NOMO-1 treated with DMSO at 0.1 percent for 48 hours (cell line): ENCODE results near the gene FCER1G.
"Not testable (repeated sequence)": the region's sequence is repeated elsewhere in the genome, so short reads cannot be mapped to it uniquely, and the experiment has no call there.

ENCODE experiments used
- DNase-seq: peaks from one replicate; lab custom pipeline; 2025; ENCODE audit not compliant: unreplicated experiment; lab: John Stamatoyannopoulos, UW

FCER1G gene

DNA sequence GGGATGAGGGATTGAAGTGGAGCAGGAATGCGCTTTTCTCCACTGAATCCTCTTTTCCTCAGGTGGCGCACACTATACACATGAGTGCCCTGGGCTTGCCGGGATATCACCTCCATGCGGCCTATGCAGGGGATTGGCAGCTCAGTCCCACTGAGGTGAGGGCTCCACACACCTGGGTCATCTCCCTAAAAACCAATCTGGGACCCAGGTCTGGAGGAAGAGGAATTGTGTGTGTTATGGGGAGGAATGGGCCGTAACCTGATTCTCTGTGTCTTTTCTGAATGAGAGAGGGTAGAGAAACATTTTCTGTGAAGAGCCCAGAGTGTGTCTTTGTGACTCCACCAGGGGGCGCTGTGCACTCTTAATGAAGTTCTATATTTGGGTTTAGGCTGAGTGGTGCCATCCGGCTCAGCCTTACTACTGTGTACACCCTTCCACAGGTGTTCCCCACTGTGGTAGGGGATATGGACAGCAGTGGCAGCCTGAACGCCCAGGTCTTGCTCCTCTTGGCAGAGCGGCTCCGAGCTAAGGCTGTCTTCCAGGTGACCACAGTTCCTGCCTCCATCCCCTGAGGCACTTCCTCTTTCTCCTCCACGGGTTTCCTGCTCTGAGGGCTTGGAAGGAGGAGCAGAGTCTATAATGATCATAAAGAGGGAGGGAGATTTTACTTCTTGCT is 12.2 kb downstream of the FCER1G start:
- DNase-seq: peak; percentile 90

DNA sequence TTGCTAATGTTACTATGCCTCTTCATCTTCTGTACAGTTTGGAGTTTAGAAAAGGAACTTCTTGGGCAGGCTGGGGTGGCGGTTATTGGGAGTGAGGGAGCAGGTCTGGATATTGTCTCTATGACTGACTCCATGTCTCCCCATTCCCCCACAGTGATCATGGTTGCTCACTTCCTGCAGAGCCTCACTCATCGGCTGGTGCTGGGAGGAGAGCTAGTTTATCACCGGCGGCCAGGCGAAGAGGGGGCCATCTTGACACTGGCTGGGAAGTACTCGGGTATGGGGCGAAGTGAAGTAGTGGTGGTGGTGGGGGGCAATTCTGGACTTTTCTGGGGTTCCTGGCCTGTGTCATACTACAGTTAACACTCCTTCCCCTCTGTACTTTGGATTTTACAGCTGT is 12.9 kb downstream of the FCER1G start:
- DNase-seq: no peak

DNA sequence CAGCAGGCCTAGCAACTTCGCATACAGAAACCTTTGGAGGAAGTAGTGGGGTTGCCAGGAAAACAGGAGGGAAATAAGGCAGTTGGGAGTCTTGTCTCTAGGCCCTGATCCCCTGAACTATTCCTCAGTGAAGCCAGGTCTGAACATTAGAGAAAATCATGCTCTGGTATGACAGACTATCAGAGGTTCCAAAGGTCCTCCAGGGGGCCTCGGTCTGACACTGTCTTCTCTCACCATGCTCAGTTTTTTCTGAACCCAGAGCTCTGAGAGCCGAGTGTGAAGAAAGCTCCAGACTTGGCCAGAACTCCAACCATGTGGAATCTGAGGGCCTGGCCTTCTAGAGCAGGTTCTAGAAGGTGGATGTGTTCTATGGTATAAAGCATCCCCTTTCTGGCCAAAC is 14.8 kb downstream of the FCER1G start:
- no peak for DNase-seq

DNA sequence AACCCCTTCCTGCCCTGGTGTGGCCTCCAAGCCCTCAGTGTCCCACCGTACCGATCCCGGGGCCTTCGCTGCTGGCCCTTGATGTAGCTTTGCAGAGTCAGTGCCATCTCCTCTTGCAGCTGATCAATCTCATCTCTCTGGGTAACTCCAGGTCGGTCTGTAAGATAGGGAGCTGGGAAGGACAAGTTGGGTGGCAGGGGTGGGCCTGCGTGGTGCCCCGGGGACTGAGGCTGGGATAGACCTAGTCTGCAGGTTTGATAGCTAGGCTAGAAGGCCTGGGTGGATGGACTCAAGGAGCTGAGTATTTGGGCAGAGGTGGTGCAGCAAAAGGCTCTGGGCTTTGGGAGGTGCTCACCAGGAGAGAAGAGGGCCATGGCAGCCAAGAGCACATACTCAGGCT is 15.7 kb downstream of the FCER1G start:
- DNase-seq: no peak

DNA sequence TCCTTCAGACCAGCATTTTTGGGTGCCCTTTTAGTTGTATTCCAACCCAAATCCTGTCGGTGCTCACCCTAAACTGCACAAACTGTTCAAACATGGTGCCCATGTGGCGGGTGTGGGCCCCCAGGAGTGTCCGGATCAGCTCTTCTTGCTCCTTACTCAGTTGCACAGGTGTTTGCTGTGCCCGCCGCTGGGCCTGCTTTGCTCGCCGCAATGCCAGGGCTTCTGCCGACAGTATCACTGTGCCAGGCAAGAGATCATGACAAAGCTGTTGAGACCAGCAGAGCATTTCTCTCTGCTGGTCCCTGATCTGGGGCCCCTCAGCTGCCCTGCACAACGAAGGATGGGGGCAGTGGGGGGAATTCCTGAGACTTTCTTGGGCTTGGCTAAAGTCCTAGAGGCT is 18.0 kb downstream of the FCER1G start:
- no peak for DNase-seq

DNA sequence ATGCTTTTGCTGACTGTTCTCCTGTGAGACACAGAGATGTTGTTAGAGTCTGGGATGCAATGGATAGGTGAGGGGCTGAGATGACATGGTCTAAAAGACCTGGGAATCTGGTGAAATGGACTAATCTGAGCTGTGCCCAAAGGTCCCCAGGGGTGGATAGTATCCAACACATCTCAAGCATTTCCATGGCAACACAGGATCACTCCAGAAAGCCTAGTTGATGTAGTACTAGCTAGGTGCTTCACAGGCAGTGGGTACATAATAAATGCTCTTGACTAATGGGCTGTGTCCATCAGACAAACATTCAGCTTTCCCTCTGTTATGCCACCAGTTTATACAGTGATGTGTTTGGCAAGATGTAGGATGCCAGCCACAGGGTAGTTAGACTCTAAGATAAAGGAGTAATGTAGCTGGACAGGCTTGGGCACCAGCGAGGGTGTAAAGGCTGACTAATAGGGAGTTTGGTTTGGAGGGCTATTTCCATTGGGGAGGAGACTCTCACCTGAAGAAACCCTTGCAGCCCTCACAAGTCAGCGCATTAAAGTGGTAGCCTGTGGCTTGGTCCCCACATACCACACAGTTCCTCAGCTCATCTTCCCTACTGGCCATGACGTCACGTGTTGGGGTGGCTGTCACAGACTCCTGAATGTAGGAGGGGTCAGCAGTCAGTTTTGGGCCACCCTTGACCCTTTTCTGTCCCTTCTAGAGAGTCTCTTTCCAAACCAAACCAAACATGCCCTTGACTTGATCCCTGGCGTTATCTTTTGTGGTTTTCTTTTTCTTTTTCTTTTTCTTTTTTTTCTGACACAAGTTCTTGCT is 21.1 kb downstream of the FCER1G start:
- DNase-seq: no peak

DNA sequence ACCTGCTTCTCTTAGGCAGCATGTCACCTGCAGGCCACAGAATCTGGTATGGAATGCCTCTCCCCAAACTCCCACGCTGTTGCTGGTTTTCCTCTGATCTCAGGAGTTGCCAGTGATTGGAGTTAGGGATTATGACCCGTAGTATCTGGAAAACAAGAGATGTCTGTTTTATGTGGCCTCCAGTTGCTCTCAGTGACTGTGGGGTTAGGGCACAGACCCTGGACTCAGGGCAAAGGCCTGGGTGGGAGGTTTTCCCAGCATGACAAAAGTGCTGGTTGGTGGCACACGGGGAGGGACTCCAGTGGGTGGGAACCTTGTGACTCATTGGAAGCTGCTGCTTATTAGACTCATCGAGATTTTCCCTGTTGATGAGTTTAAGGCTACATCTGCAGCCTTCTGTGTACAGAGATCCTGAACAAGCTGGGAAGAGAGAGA is 23.0 kb downstream of the FCER1G start, which contains the start of gene NR1I3:
Gene NR1I3 (minus strand): TSS at position 165 of the 435 bp plus-strand sequence. CDS start 1,638 bp downstream, outside the sequence.
- no peak for DNase-seq

DNA sequence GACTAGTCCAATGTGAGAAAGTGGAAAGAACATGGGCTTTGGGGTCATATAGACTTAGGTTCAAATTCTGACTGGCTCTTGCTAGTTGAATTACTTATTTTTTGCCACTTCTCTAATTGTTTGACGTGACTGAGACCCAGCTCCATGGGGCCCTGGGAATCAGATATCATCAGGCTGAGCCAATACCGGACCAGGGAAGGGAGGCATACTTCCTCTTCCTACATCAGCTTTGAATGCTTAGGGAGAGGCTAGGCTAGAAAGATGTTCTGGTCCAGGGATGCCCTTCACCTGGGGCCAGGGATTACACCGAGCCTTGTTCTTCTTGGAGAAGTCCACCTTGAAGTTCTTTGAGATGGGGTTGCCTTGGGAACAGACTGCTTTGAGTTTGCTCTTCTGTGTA is 26.6 kb downstream of the FCER1G start:
- peak; percentile 42 for DNase-seq

DNA sequence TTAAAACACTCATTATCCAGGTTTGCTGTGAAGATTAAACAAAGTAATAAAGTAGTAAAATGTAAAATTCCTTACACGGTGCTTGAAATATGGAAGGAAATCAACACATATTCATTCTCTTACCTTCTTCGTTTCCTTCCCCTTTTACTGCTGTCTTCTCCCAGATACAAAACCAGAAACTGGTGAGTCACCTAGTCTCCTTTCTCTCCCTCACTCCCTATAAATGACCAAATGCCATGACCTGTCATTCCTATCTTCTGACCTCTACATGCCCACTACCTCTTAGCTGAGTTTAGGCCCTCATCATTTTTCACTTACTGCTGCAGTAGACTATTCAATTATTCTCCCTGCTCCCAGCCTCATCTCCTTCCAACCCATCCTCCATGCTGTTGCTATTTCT is 27.2 kb downstream of the FCER1G start:
- DNase-seq: peak; percentile 13

DNA sequence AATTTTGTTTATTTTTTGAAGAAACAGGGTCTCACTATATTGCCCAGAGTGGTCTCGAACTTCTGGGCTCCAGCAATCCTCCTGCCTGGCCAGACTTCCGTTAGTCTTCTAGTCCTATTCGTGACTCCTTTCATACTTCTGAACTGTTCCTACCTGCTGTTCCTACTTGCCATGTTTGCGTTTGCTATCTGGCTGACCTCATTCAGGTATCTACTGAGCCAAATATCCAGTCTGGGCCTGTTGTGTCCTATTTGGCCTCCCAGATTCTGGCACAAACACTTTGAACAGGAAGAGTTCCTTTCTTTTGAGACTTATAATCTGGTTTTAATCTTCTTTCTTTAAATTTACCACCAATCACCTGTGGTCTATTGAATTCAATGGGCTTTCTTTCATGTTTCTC is 29.8 kb downstream of the FCER1G start:
- no peak for DNase-seq

DNA sequence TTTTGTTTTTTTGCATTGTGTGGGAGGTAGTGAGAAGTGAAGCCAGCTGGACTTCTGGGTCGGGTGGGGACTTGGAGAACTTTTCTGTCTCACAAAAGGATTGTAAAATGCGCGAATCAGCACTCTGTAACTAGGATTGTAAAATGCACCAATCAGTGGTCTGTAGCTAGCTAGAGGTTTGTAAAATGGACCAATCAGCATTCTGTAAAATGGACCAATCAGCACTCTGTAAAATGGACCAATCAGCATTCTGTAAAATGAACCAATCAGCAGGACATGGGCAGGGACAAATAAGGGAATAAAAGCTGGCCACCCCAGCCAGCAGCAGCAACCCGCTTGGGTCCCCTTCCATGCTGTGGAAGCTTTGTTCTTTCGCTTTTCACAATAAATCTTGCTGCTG is 35.0 kb downstream of the FCER1G start:
- not testable (repeated sequence) for DNase-seq

DNA sequence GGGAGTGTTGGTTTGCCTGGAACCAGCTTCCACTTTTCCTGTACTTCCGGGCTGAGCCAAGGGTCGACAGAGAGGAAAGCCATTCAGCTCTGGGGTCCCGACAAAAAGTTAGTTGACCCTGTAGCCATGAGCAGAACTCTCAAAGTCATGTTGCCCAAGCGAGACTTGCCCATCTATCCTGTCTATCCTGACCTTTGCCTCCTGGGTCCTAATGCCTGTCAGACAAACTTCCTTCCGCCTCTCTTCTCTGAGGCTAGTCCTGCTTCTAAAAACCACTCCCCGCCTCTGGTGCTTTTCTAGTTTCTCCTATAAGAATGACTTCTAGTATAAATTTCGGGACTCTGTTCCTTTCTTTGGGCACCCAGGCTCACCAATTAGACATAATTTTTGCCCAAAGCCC is 35.7 kb downstream of the FCER1G start:
- no peak for DNase-seq

DNA sequence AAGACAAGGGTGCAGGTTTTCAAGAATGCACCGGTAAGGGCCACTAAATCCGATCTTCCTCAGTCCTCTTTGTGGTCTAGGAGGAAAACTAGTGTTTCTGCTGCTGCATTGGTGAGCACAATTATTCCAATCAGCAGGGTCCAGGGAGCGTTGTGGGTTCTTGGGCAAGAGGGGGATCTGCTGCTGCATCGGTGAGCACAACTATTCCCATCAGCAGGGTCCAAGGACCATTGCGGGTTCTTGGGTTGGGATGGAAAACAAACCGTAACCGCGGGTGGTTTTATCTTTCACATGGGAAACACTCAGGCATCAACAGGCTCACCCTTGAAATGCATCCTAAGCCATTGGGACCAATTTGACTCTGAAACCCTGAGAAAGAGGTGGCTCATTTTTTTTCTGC is 36.5 kb downstream of the FCER1G start:
- no peak for DNase-seq

DNA sequence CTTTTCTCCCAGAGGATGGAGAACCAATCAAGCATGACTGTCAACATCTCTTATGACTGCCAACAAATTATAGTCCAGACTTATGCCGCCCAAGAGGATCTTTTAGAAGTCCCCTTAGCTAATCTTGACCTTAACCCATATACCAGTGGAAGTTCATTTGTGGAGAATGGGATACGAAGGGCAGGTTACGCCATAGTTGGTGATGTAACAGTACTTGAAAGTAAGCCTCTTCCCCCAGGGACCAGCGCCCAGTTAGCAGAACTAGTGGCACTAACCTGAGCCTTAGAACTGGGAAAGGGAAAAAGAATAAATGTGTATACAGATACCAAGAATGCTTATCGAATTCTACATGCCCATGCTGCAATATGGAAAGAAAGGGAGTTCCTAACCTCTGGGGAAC is 40.2 kb downstream of the FCER1G start:
- not testable (repeated sequence) for DNase-seq

DNA sequence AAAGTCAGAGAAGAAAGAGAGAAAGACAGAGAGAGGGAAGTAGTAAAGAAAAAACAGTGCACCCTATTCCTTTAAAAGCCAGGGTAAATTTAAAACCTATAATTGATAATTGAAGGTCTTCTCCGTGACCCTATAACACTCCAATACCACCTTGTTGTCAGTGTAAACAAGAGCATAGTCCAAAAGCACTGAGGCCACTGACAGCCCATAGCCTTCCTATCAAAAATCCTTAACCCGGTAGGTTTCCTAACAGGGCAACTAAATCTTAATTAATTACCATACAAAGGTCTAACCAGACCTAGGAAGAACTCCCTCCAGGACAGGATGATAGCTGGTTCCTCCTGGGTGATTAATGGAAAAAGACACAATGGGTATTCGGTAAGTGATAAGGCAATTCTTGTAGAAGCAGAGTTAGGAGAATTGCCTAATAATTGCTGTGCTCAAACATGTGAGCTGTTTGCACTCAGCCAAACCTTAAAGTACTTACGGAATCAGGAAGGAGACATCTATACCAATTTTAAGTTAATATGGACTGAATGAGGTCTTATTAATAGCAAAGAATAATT is 40.9 kb downstream of the FCER1G start:
- DNase-seq: not testable (repeated sequence)

DNA sequence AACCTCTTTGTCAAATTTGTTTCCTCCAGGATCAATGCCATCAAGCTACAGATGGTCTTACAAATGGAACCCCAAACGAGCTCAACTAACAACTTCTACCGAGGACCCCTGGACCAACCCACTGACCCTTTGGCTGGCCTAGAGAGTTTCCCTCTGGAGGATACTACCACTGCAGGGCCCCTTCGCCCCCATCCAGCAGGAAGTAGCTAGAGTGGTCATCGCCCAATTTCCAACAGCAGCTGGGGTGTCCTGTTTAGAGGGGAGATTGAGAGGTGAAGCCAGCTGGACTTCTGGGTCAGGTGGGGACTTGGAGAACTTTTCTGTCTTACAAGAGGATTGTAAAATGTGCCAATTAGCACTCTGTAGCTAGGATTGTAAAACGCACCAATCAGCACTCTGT is 42.0 kb downstream of the FCER1G start:
- not testable (repeated sequence) for DNase-seq

DNA sequence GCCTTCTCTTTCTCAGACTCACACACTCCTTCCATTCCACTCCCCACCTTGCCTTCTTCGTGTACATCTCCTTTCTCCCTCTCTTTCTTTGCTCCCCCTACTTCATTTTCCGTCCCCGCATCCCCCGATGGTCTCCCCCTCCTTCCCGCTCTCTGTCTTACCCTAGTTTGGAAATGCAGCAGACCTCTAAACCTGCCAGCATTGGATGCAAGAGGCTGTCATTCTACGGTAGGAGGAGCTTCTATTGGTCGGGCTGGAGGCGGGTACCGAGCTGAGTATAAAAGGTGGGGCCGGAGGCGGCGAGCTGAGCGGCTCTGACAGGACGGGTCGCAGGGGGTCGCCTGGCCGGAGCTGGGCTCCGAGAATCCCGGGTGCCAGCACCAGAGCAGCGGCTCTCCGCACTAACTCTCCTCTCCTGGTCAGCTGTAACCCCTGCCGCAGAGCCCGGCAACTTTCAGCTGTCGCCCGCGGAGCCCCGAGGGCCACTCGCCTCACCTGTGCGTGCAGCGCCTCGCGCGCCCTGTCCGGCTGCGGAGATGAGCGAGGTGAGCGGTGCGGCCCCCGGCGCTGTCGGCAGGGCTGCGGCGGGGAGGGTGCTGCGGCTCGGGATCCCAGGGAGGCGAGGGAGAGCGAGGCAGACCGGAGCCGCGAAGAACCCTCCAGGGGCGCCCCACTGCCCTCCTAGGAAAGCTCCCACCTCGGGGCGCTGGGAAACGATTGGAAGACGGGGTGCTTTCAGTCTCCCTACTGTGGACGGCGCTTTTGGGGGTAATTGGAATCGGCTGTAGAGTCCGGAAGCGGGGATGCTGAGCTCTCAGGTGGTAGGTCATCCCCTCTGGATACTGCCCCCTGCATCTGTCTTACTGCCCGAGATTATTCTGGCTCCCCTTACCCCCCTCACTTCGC is 43.6 kb downstream of the FCER1G start, which contains the start of gene PCP4L1:
Gene PCP4L1 (plus strand): TSS at position 307 of the 906 bp plus-strand sequence. CDS start 230 bp downstream, at position 537.
- no peak for DNase-seq

DNA sequence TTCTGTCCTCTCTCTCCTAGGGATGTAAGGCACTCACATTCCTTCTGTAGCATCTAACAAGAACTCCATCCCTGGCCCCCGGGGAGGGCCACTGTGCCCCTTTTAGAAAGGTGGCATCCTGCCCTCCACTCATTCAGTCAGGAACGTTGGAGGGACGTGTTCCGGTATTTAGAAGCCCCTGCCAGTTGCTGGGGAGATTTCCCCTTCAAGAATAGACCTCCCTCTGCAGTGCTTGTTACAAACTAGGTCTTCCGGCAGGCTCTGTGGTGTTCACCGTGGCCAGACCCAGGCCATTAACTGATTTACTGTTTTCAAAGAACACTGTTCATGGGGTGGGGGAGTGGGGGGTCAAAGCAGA is 44.2 kb downstream of the FCER1G start:
- DNase-seq: no peak

DNA sequence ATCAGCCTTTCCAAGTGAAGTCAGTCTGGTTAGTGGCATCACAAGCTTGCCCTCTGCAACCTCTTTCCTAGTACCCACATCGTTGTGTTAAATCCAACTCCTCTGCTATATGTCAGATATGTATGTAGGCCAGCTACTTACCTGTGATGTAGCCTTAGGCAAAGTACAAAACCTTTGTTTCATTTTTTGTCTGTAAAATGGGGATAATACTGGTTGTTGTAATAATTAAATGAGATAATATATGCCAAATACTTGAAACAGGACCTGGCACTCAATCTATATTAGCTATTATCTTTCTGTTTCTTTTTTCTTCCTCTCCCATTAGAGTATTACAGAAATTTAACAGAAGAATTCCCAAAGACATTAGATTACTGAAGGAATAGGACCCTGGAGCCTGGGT is 44.7 kb downstream of the FCER1G start:
- no peak for DNase-seq

DNA sequence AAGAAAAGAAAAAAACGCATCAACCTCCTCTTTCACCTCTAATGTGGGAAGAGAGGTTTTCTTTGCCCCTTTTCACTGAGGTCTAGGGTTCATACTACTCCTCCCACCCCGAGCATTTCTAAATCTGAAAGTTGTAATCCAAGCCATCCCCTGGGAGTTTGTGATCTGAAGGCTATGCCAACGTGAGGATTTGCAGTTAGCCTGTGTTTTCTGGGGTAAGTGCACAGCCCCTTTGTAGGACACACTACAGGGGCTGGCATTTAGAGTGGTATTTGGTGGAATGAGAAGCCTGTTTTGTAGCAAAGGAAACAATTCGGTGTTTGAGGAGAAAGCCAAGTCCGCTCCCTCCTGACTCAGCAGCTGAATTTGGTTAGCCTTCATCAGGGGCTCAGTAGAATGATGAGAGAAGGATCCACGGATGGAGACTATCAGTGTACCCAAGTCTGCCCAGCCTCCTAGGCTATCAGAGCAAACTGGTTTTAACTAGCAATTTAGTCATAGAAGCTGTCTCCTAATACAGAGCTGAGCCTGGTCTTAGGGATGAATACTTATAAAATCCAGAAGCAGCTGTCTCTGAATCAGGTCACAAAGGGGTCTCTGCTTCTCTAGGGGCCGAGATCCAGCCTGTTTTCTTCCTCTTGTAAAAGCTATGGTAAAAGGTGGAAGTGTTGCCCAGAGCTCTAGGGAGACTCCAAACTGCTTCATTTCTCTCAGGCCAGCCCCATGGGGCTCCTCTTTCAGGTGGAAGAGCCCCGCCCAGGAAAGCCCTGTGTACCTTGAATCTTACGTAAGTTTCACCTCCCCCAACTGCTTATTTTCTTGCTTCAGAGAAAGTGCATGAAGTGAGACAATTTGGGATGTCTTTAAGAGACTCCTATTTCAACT is 45.5 kb downstream of the FCER1G start:
- DNase-seq: no peak
